Prostate gland (tissue), 2 donors: ENCODE measurements around the gene INAFM2. TPM values are rescaled to one million over a fixed set of nuclear protein-coding genes. Genes with fewer than 3 reads are reported as not detected.

ENCODE experiments used
- DNase-seq: peaks from one replicate; pipeline ENCODE4 v3.0.0-alpha.2; 2019; ENCODE audit warnings: low spot score
- H3K27ac ChIP-seq, 2 donors: fragments of 200-600 bp; sonication (generic); 2 replicates each; pipeline ENCODE4 v1.5.1; 2017 to 2019
- H3K27me3 ChIP-seq: fragments of 200-600 bp; sonication (generic); replicated peaks from 2 replicates; pipeline ENCODE4 v1.5.1; 2019; ENCODE audit not compliant: insufficient read depth
- H3K36me3 ChIP-seq, 2 donors: fragments of 200-600 bp; sonication (generic); 1 replicate in 1 of 2; 2 replicates in 1 of 2; pipeline versions ENCODE4 v1.5.1 to v1.8.1; 2017 to 2019
- H3K4me1 ChIP-seq: fragments of 200-600 bp; sonication (generic); replicated peaks from 2 replicates; pipeline ENCODE4 v1.5.1; 2019
- H3K4me3 ChIP-seq, 2 donors: fragments of 200-600 bp; sonication (generic); 2 replicates each; pipeline ENCODE4 v1.5.1; 2017 to 2019
- H3K9me3 ChIP-seq: fragments of 200-600 bp; sonication (generic); 2 replicates; pipeline ENCODE4 v1.5.1; 2017
- CTCF ChIP-seq, 4 experiments: fragments of 200-600 bp in 2 of 4; fragments of 450-650 bp in 2 of 4; sonication (generic) in 2 of 4; IDR thresholded peaks; 1 replicate in 3 of 4; 2 replicates in 1 of 4; pipeline ENCODE4 v1.5.1; 2016 to 2019; ENCODE audit warnings: antibody characterized with exemption in 4 of 4, mild to moderate bottlenecking in 2 of 4, moderate library complexity in 2 of 4
- POLR2A ChIP-seq: fragments of 450-650 bp; IDR thresholded peaks from one replicate; pipeline ENCODE4 v1.6.1; 2016; ENCODE audit warnings: antibody characterized with exemption, mild to moderate bottlenecking
- POLR2AphosphoS5 ChIP-seq: sonication (generic); formaldehyde crosslinking; IDR thresholded peaks from one replicate; pipeline ENCODE4 v1.6.1; 2017; ENCODE audit warnings: antibody characterized with exemption
- WGBS: methylation state at CpG from one replicate; pipeline ENCODE4 v1.1.5; 2018; 5-methylcytosine and 5-hydroxymethylcytosine counted together
- intact Hi-C: fragments of 100-400 bp; cut with DNase I; formaldehyde crosslinking; loops from one replicate; pipeline ENCODE4 v1.14.2; 2022
- total RNA-seq, 2 donors: library from RNA; depleted of rRNA; stranded (reverse); fragments of >200 nt; gene quantifications; one replicate each; pipeline ENCODE4 v1.1.0, GENCODE V29; 2016

The INAFM2 gene
- total RNA-seq: 10 to 100 TPM; 18.7 to 24.3 TPM

- H3K27ac ChIP-seq: peak within 1 kb of the TSS; percentile 67 to 69
- peak within 1 kb of the TSS; percentile 70 to 77 for H3K4me3 ChIP-seq
- intact Hi-C loops: loop anchor here (2.0 to 5.0 kb wide), 2 partner anchors 17 to 34 kb away; partner anchors contain the start of genes CCDC9B and DISP2
- H3K27me3 ChIP-seq: no peaks in the 10 kb centered on the region
- H3K4me1 ChIP-seq: peaks cover 4% of the 10 kb centered on the region
- peak; percentile 57 to 88 (median 71) for TF ChIP-seq CTCF (IDR thresholded peaks at IDR 0.05)
- TF ChIP-seq POLR2AphosphoS5: peak; percentile 69
- TF ChIP-seq POLR2A: no peak
- H3K9me3 ChIP-seq: no peaks in the 10 kb centered on the region
- WGBS: 1% methylated on average over 28 of the region's 103 CpGs
- no peaks in the 10 kb centered on the region for H3K36me3 ChIP-seq
- DNase-seq: peak; percentile 84
Measured at GRCh38 chr15:40323239-40323952, at the start of gene INAFM2. INAFM2 (plus strand) TSS chr15:40323692; CDS start chr15:40324056, 364 bp downstream.

GRCh38 chr15:40274350-40275274, 48.9 kb upstream of the INAFM2 start:
- Histone ChIP-seq H3K27me3 (no peaks in the 10 kb centered on the region), H3K36me3 (no peaks in the 10 kb centered on the region), H3K27ac (no peak overlapping the region), H3K4me3 (no peak overlapping the region), H3K4me1 (no peaks in the 10 kb centered on the region), H3K9me3 (no peaks in the 10 kb centered on the region)
- peak; percentile 73 for TF ChIP-seq POLR2AphosphoS5
- no peak for TF ChIP-seq POLR2A
- TF ChIP-seq CTCF (IDR thresholded peaks at IDR 0.05): peak; percentile 100
- WGBS: 51% methylated on average over 26 of the region's 26 CpGs
- intact Hi-C loops: loop anchor here (2.0 to 5.0 kb wide), 4 partner anchors 58 to 230 kb away; partner anchors contain the start of gene BMF
- peak; percentile 76 for DNase-seq

GRCh38 chr15:40275523-40275922, 48.0 kb upstream of the INAFM2 start:
- Histone ChIP-seq H3K36me3 (no peaks in the 10 kb centered on the region), H3K27ac (no peak overlapping the region)
- intact Hi-C loops: loop anchor here (2.0 to 5.0 kb wide), 3 partner anchors 59 to 231 kb away; no protein-coding TSS in a partner anchor

GRCh38 chr15:40275954-40276353, 47.5 kb upstream of the INAFM2 start:
- WGBS: 92% methylated on average over 7 of the region's 7 CpGs
- TF ChIP-seq POLR2A: no peak
- TF ChIP-seq POLR2AphosphoS5: no peak
- TF ChIP-seq CTCF (IDR thresholded peaks at IDR 0.05): no peak
- no peaks in the 10 kb centered on the region for H3K27me3 ChIP-seq
- no peaks in the 10 kb centered on the region for H3K4me1 ChIP-seq
- no peaks in the 10 kb centered on the region for H3K9me3 ChIP-seq
- no peak overlapping the region for H3K27ac ChIP-seq
- no peak overlapping the region for H3K4me3 ChIP-seq
- no peaks in the 10 kb centered on the region for H3K36me3 ChIP-seq
- intact Hi-C loops: loop anchor here (2.0 to 5.0 kb wide), 3 partner anchors 59 to 231 kb away; no protein-coding TSS in a partner anchor
- DNase-seq: no peak

More at GRCh38 chr15:40275523-40275922, 48.0 kb upstream of the INAFM2 start:
- no peaks in the 10 kb centered on the region for H3K4me1 ChIP-seq
- 83% methylated on average over 5 of the region's 5 CpGs for WGBS
- no peaks in the 10 kb centered on the region for H3K9me3 ChIP-seq
- no peak overlapping the region for H3K4me3 ChIP-seq
- H3K27me3 ChIP-seq: no peaks in the 10 kb centered on the region
- no peak for DNase-seq
- TF ChIP-seq POLR2AphosphoS5: no peak
- no peak for TF ChIP-seq CTCF (IDR thresholded peaks at IDR 0.05)
- no peak for TF ChIP-seq POLR2A
